GM21576 (cell line): ENCODE measurements around the gene TNNI3K.
A peak's percentile ranks its signal among the peaks of the same experiment; 100 is the strongest.

Source experiments
- ATAC-seq: cut with Tn5 transposase; IDR thresholded peaks from one replicate; pipeline ENCODE4 v1.9.1; 2021; ENCODE audit warnings: mild to moderate bottlenecking, moderate library complexity; ENCODE audit not compliant: unreplicated experiment

TNNI3K gene

DNA sequence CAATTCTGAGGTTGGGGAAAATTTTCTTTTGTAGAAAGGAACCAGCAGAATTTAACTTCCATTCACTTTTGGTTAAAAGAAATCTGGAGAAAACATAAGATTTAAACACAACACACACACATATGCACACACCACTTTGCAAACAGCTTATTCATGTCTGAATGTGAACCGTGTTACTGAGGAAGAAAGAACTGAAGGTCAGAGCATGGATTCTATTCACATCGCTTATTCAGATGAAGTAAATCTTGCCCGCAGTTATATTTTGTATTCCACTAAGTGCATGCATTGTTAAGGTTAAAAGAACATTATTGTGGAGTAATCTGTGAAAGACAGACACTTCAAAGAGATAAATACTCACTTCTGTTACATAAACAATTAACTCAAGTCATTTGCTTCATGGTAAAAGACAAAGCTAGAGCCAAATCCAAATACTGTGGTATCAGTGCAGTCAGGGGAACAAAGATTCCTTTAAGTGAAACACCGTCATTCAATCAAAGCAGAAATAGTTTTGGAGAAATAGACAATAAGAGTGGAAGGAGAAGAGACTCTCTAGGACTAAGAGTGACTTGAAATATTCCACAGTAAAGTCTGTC lies 195.3 kb downstream of the TNNI3K start:
- ATAC-seq, result no peak

DNA sequence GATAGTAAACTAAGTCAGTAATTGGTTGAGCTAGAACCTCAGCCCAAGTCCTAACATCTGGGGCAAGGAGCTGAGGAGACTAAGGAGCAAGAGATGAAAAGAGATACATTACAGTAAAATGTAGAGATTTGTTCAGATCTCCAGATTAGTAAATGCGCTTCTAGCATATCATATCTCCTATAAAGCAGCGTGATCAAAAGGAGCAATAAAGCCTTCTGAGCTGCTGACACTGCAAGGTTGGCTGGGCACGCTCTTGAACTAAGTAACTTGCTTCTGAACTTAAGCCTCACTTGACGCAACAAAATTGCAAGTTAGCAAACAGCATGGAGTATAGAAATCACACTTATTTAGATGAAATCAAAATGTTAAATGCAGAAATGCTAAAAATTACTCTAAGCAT lies 196.3 kb downstream of the TNNI3K start:
- ATAC-seq, result no peak

DNA sequence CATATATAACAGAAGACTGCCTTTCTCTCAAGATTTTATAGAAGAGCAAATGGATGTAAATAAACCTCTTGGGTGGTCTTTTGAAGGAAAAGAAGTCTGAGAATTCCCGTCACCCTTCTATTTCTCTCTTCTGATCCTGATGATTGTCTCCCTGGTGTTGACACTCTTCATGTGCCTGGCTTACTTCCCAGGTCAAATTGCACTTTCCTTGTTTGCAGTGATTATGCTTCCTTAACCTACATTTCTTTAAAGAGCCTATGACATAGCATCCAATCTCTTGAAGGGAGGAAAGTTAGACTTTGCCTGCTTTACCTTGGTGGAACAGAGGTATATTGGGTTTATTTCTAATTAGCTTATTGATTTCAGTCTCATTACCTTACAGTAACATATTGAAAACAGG lies 197.1 kb downstream of the TNNI3K start:
- no peak for ATAC-seq

DNA sequence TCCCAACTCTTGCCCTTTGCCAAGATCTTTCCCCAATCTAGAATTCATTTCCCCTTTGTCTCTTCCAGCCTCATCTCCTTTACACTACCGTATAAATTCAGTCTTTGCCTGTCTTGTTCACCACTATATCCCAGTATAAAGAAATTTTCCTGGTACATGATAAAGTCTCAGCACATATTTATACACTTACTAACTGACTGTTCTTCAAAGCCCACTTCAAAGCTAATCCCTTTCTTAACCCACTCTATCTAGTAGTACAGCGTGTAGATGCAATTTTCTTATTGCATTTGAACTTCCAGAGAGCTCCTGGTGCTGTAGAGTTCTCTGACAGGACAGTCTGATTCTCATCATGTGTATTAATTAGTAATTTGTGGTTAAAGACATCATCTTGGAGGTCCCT lies 199.1 kb downstream of the TNNI3K start:
- no peak for ATAC-seq

DNA sequence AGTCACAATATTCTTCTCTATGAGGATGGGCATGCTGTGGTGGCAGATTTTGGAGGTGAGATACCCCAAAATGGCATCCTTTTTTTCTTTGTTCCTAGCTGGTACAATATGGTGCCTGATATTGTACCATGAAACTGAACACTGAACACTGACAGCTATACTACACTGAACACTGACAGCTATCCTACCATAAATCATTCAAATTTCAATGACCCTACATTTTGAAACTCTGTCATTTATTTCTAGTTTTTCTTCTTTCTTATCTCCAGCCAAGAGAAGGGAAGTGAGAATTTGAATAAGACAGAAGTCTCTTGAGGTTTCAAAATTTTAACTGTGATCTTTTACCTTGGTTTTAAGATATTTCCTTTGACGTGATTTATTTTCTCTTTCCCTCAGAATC lies 200.9 kb downstream of the TNNI3K start:
- no peak for ATAC-seq

DNA sequence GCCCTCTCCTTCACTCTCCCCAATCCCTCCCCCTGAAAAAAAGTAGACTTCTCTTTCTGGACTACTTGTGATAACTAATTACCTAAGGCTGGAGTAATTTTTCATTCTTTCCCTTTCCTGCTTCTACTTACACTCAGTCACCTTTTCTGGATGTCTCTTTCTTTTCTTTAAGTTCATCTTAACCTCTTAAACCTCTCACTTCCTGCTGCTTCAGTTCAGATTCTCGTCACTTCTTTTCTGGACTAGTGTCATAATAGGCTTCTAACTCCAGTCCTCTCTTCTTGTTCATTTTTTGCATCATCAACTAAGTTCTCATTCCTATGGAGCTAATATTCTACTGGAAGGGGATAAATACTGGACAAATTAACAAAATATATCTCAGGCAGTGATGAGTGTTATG lies 201.8 kb downstream of the TNNI3K start:
- ATAC-seq, result no peak

DNA sequence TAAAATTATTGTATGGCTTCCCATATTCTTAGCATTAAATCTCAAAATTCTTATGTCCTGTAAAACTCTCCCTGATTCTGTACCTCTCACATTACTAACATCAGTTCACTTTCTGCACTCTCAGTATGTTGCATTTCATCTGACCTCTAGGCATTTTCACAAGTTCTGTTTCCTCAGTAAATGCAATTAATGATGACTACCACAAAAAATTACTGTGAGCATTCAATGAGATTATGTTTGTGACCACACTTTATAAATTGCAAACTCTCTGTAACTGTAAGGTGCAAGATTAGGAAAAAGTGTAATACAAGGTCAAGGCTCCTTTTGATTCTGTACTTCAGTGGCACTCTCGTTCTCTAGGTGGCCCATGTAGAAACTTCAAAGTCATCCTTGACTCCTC lies 216.8 kb downstream of the TNNI3K start:
- ATAC-seq, result no peak

DNA sequence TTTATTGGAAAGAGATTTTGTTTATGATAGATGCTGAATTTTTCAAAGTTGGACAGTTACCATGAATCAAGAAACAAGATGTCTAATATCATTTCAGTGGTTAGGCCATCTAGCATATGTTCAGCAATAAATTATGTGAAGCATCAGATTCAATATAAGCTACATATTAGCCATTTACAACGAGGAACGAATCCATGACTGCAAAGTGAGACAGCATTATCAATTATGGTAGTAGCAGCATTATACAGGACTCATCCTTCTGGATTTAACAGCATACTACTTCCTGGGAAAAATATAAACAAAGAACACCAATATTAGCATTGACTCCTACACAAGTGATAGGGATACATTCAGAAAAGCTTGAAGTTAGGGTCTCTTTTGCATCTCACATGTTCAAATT lies 218.1 kb downstream of the TNNI3K start:
- ATAC-seq, result no peak

DNA sequence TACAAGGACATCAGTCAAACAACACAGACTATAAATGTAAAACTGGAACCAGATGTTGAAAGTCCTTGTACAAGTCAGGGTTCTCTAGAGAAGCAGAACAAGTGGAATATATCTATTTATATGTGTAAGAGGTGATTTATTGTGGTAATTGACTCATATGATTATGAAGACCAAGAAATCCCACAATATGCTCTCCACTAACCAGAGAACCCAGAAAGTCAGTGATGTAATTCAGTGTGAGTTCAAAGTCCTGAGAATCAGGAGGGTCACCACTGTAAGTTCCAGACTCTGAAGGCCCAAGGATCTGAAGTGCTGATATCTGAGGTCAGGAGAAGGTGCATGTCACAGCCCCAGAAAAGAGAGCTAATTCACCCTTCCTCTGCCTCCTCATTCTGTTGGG lies 220.2 kb downstream of the TNNI3K start:
- ATAC-seq, result no peak

DNA sequence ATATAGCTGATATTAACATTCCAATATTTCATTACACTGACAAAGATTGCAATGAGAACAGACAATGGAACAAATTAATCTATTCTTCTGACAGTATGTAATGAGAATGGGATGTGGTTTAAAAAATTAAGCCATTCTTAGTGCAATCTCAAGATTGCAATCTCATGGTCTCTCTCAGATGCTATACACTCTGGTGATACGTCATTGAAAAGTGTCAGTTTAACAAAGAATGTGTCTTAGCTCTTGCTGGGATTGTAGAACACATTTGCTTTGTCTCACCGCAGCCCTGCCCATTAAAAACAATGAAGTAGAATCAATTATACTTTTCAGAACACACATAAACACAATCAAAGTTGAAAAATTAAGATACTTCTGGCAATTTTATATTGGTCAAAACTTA lies 222.1 kb downstream of the TNNI3K start:
- ATAC-seq, result no peak

DNA sequence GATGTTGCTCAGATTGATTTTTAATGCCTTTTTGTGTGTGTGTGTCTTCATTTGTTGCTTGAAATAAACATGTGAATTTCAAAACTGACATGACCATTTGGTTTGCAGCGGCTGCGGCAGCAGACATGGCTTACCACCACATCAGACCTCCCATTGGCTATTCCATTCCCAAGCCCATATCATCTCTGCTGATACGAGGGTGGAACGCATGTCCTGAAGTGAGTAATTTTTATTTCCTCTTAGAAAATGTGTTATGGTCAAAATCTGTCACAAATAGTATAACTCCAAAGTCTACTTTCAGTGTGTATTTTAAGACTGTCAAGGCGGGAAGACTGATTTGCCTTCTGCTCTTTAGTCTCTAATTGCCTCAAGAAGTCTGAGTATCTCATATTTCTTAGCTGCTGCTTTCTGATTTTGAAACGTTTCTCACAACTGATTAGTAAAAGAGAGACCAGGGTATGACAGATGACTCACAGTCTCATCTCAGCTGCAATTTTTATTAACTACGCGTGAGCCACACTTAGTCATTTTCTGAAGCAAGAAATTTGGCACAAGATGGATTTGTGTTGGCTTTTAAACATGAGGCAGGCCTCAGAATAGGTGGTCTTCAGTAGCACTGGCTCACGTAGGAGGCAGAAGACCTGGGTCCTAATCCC lies 228.3 kb downstream of the TNNI3K start:
- ATAC-seq, result peak; percentile 79

DNA sequence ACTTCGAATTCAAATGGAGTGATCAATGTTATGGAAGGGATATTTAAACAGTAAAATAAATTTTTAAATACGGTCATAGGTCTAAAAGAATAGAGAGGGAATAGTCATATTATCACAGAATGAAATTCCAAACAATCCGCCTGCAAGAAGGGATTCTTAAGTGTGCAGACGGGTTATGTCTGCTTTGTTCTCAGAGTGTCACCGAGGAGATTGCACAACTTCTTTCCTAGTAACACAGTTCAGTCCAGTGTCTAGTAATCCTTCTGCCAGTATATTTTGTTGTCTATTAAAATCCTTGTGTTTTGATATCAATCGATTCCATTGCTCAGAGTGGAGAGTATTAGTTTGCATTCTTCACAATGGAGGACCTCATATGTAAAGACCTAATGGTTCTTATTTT lies 228.8 kb downstream of the TNNI3K start:
- ATAC-seq, result no peak

DNA sequence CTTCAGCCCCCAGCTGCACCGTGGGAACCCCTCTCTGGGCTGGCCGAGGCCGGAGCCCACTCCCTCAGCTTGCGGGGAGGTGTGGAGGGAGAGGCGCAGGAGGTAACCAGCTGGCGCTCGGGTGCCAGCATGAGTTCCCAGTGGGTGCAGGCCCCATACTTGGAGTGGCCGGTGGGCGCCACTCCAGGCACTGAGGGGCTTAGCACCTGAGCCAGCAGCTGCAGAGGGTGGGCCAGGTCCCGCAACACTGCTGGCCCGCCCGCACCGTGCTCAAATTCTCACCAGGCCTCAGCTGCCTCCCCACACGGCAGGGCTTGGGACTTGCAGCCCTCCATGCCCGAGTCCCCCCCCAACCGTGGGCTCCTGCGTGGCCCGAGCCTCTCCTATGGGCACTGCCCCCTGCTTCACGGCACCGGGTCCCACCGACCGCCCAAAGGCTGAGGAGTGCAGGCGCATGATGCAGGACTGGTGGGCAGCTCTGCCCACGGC lies 230.1 kb downstream of the TNNI3K start:
- ATAC-seq, result no peak

DNA sequence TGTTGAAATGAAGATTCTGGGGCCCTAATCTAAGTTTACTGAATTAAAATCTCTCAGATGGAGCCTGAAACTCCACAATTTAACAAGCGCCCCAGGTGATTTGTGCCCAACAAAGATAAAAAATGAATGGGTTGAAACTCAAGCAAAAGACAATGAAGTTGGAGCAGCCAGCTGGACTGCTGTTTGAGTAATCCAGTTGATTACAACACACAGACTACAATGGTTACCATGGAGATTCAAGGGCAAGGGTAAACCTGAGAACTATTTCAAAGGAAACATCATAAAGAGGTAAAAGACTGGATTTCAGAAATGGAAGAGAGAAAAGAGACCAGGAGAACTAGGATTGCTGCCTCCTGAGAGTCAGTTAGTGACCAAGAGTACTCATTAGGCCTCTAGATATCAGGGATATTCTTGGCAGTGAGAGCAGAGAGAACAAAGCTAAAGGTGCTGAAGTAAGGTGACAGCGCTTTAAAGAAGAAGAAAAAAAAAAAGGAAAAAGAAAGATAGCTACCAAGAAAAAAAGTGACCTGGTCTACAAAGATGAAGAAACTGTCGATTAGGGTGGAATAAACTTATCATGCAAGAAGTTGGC lies 232.7 kb downstream of the TNNI3K start:
- ATAC-seq, result no peak

DNA sequence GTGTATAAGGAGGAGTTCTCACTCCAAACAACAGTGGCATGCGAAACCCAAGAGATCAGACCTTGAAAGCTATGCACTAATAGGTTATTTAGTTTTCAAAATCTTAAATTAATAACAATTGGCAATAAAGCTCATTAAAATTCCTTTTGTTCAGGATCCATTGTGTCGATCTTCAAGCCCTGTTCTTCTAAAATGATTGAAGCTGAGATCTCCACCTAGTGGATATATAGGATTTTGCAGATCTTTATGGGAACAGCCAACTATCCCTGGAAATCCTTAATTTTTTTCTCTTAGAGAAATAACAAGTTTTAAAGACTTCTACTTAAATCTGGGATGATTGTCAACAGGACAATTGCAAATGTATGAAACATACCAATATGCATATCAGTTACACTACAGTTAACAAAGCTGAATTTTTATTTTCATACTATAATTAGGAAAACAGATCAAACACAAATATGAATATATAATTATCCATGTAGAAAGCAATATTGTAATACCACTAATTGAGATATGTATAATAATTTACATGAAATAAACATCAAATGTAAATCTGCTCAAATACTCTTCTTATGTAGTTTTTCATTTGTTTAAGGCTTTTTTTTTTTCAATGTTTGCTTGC lies 233.9 kb downstream of the TNNI3K start:
- ATAC-seq, result no peak

DNA sequence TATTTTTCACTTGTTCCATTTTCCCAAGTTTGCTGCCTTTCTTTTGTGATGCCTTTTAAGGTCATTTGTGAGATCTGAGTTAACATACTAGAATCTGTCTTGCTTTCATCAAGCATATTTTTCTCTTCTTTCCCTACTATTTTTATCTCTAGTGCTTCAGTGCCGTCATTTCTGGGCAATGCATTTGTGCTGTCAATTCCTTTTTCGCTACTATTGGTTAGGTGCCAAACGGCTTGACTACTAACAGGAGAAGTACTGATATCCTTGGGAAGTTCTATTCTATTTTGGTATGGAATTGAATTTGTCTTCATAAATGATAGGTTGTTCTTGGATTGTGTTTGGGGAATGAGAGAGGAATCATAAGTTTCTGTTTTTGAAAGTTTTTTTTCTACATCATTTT lies 235.1 kb downstream of the TNNI3K start:
- no peak for ATAC-seq

DNA sequence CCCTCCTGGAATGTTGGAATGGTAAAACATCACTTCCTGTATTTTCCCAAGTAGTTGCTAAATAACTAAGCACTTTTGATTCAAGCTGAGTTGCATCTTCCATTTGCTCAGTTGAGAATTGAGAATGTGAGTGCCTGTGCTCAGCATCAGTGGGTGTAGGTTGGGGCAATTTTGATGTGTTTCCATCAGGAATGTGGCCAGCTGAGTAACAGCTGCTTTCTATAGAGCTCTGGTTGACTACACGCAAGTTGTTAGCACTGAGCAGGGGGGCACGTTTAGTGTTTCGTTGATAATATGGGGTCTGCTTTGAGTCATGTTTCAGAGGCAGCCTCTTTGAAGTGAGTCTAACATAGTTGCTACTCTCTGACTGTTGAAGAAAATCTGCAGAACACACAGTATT lies 235.7 kb downstream of the TNNI3K start:
- ATAC-seq, result no peak

DNA sequence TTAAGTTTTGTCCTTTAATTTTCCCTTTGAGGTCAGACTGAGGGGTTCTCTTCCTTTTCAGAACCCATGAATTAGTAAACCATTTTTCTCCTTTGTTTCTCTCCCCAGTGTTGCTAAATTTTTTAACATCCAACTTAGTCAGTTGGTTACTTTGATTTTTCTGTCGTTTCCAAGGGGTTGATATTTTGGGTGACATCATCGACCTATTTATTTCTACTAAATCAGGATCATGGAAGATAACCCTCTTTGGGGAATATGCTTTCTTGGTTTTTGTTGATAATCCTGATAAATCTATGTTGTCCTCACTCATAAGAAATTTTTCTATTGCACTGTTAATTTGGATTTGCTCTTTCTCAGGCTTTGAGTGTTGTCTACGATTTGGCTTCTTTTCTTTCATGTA lies 236.3 kb downstream of the TNNI3K start:
- no peak for ATAC-seq

DNA sequence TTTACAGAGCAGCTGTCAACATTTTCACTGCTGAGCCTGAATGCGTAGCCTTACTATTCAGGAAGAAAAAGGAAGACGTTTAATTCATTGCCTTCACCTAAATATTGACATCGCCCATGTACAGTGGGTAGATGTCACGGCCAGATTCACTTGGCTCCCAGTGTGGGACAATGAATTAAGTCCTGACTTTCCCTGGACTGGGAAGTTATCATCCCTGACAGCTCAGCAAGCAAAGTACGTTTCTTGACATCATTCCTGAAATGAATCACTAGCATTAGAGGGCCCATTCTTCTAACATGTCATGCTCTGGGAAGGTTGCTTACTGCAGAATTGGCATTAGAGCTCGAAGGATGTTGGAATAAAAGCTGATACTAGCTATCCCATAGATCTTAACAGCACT lies 239.4 kb downstream of the TNNI3K start:
- no peak for ATAC-seq

DNA sequence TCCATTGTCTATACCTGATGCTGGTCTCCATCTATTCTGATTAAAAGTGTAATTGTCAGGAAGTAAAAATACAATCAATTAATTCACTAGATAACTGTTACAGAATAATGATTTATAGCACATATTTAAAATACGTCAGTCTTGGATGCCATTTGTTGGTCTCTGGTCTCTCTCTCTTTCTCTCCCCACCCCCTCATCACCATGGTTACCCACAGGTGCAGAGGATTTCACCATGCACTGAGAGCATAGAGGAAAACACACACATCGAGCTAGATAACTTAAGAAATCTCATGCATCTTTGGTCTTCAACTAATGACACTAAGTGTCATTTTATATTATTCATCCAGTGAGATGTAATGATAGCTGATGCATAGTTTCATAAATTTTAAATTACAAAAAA lies 243.8 kb downstream of the TNNI3K start:
- no peak for ATAC-seq

DNA sequence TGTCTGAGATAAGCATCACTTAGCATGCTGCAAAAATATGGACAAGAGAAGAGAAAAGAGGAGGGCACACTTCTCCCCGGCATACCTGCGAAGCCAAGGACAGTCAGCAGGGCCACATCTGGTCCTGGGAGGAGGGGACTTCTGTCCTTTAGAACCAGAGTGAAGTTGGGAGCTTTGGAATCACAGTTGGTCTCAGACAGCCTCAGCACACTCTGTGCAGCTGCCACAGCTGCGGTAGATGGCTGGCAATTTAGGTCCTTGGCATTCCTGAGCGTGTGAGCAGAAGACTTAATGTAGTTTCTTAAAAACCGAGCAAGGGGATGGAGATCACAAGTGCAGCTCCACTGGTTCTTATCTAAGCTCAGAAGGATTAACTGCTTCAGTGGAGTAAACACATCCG lies 244.9 kb downstream of the TNNI3K start:
- ATAC-seq, result no peak

DNA sequence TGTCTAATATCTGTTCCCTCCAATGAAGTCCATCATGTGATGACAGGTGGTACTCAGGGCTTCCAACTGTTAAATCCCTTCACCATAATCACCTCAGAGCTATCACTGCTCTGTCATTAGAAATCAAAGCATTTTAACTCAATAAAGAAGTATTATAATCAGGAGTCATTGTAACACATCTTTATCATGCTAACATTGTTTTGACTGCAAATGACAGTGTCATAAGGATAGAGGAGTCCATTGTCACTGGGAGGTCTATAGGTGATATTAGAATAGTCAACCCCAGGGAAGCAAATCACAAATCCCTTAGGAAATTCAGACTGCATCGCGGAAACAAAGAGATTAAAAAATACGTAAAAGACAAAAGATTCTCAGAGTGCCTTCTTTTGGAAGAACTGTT lies 246.4 kb downstream of the TNNI3K start:
- no peak for ATAC-seq
